ENCODE results near the gene COG5. TPM values are rescaled to one million over a fixed set of nuclear protein-coding genes. Genes with fewer than 3 reads are reported as not detected.

Gene COG5
- total RNA-seq, 2 experiments from 2014 or later = 40.9 to 60.2 TPM

DNA sequence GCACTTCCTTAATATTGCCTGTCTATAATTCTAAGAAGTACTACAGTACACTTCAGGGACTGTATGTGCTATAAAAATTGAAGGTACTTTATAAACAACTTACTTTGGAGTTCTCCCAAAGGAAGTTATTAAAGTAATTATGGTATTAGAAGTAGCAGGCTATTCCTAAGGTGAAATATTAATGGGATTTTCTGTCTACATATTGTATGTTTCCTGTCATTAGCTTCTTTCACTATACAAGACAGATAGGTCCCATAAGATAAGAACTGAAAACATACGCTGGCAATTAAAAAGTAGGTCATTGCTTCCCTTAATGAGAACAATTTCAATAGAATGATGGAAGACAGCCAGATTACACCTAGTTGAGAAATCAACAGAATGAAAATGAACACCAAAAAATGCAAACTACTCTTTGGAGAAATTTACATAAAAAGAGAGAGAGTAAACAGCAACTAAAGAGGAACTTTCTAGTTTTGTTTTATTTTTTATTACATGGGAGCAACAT lies 248.0 kb downstream of the COG5 start:
- Histone ChIP-seq H2AFZ (ENCODE audit: low read length) (no peak overlapping the region), H3K36me3 (ENCODE audit: insufficient read depth, low read length) (no peaks in the 10 kb centered on the region), H3K27ac (ENCODE audit: low read depth, low read length, poor library complexity, severe bottlenecking) (no peak overlapping the region), H3K79me2 (ENCODE audit: insufficient read depth, low read depth, low read length) (no peaks in the 10 kb centered on the region), H3K4me2 (ENCODE audit: low read length) (no peak overlapping the region), H3K9me3 (ENCODE audit: low read length) (no peaks in the 10 kb centered on the region), H3K4me1 (ENCODE audit: insufficient read depth, low read length, poor library complexity, severe bottlenecking) (no peaks in the 10 kb centered on the region), H3K9me2 (ENCODE audit: insufficient read depth, low read length) (no peaks in the 10 kb centered on the region), H3K4me3 (ENCODE audit: low read depth, low read length, poor library complexity, severe bottlenecking) (no peak overlapping the region), H4K20me1 (ENCODE audit: insufficient read depth, low read length) (no peaks in the 10 kb centered on the region)
- ChIA-PET POLR2A (interaction anchor here (1.8 kb wide), 1 partner anchor 13 kb away, joined by 8 read pairs; no protein-coding TSS in a partner anchor), CTCF (ENCODE audit: unreplicated experiment) (no interaction called here)
- no TSS peak for BruUV-seq (replicated peaks)
- DNase-seq (ENCODE audit: low spot score) = no peak
- intact Hi-C loops (cut with micrococcal nuclease; ENCODE audit: unreplicated experiment) = no loop called here
- no peak for TF ChIP-seq EZH2phosphoT487 (IDR thresholded peaks at IDR 0.05; ENCODE audit: borderline replicate concordance, low read depth, low read length)

DNA sequence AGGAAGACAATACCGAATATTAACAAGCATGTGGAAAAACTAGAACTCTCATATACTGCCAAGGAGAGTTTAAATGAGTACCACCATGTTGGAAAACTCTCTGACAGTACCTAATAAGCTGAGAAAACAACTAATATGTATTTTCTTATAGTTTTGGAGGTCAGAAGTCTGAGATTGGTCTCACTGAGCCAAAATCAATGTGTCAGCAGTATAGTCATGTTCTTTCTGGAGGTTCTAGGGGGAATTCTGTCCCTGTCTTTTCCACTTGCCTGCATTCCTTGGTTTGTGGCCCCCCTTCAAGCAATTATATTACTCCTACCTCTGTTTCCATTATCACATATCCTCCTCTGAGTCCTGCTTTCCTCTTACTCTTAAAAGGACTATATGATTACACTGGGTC lies 250.4 kb downstream of the COG5 start:
- no peak for TF ChIP-seq EZH2phosphoT487 (IDR thresholded peaks at IDR 0.05; ENCODE audit: borderline replicate concordance, low read depth, low read length)
- no peak for TF ChIP-seq CTCF (conservative IDR thresholded peaks at IDR 0.05; ENCODE audit: low read length)
- H2AFZ ChIP-seq (ENCODE audit: low read length) = no peak overlapping the region
- CTCF ChIA-PET (ENCODE audit: unreplicated experiment) = no interaction called here
- no peaks in the 10 kb centered on the region for H3K36me3 ChIP-seq (ENCODE audit: insufficient read depth, low read length)
- no TSS peak for BruUV-seq (replicated peaks)
- no peaks in the 10 kb centered on the region for H3K79me2 ChIP-seq (ENCODE audit: insufficient read depth, low read depth, low read length)
- H3K4me2 ChIP-seq (ENCODE audit: low read length) = no peak overlapping the region
- no peak overlapping the region for H3K4me3 ChIP-seq (ENCODE audit: low read depth, low read length, poor library complexity, severe bottlenecking)
- H3K27ac ChIP-seq (ENCODE audit: low read depth, low read length, poor library complexity, severe bottlenecking) = no peak overlapping the region
- intact Hi-C loops (cut with micrococcal nuclease; ENCODE audit: unreplicated experiment) = no loop called here
- no peaks in the 10 kb centered on the region for H3K9me2 ChIP-seq (ENCODE audit: insufficient read depth, low read length)
- no peaks in the 10 kb centered on the region for H3K9me3 ChIP-seq (ENCODE audit: low read length)
- DNase-seq (ENCODE audit: low spot score) = no peak
- POLR2A ChIA-PET = no interaction called here
- H3K4me1 ChIP-seq (ENCODE audit: insufficient read depth, low read length, poor library complexity, severe bottlenecking) = no peaks in the 10 kb centered on the region
- H4K20me1 ChIP-seq (ENCODE audit: insufficient read depth, low read length) = no peaks in the 10 kb centered on the region

- Histone ChIP-seq H2AFZ (ENCODE audit: low read length) (no peak overlapping the region), H3K4me2 (ENCODE audit: low read length) (no peak overlapping the region), H3K79me2 (ENCODE audit: insufficient read depth, low read depth, low read length) (no peaks in the 10 kb centered on the region), H4K20me1 (ENCODE audit: insufficient read depth, low read length) (no peaks in the 10 kb centered on the region), H3K9me3 (ENCODE audit: low read length) (no peaks in the 10 kb centered on the region), H3K4me1 (ENCODE audit: insufficient read depth, low read length, poor library complexity, severe bottlenecking) (no peaks in the 10 kb centered on the region), H3K27ac (ENCODE audit: low read depth, low read length, poor library complexity, severe bottlenecking) (no peak overlapping the region), H3K4me3 (ENCODE audit: low read depth, low read length, poor library complexity, severe bottlenecking) (no peak overlapping the region), H3K36me3 (ENCODE audit: insufficient read depth, low read length) (no peaks in the 10 kb centered on the region), H3K9me2 (ENCODE audit: insufficient read depth, low read length) (no peaks in the 10 kb centered on the region)
- intact Hi-C loops (cut with micrococcal nuclease; ENCODE audit: unreplicated experiment) = no loop called here
- no peak for TF ChIP-seq EZH2phosphoT487 (IDR thresholded peaks at IDR 0.05; ENCODE audit: borderline replicate concordance, low read depth, low read length)
- TF ChIP-seq CTCF (conservative IDR thresholded peaks at IDR 0.05; ENCODE audit: low read length) = no peak
- POLR2A ChIA-PET = interaction anchor here (0.9 kb wide), 1 partner anchor 29 kb away, joined by 4 read pairs; no protein-coding TSS in a partner anchor
- CTCF ChIA-PET (ENCODE audit: unreplicated experiment) = no interaction called here
- BruUV-seq (replicated peaks) = no TSS peak
- no peak for DNase-seq (ENCODE audit: low spot score)
Measured at GRCh38 chr7:107312418-107312817, 251.3 kb downstream of the COG5 start.

Measured in OCI-LY7 (cell line).